GM23338 (cell line): Measurements from ENCODE around the gene PAQR8. TPM values are rescaled to one million over a fixed set of nuclear protein-coding genes. Genes with fewer than 3 reads are reported as not detected.

Experiments
- ATAC-seq: fragments of 200-7000 bp; cut with Tn5 transposase; 3 replicates; pipeline ENCODE4 v1.9.1; 2020
- DNase-seq: peaks from one replicate; pipeline ENCODE4 v3.0.0-alpha.2; 2015; ENCODE audit warnings: low spot score
- H2AFZ ChIP-seq: fragments of 200-600 bp; sonication (generic); 2 replicates; pipeline ENCODE4 v1.8.0; 2016; ENCODE audit warnings: antibody characterized with exemption, mild to moderate bottlenecking, moderate library complexity
- H3F3A ChIP-seq: fragments of 200-600 bp; sonication (generic); replicated peaks from 2 replicates; pipeline ENCODE4 v1.8.0; 2017; ENCODE audit warnings: antibody characterized with exemption, mixed run types, low read depth
- H3K27ac ChIP-seq: fragments of 200-600 bp; sonication (generic); 2 replicates; pipeline ENCODE4 v1.6.1; 2016; ENCODE audit warnings: low read depth
- H3K27me3 ChIP-seq: fragments of 200-600 bp; sonication (generic); 2 replicates; pipeline ENCODE4 v1.8.0; 2016; ENCODE audit warnings: mild to moderate bottlenecking, mixed run types, moderate library complexity; ENCODE audit not compliant: insufficient read depth
- H3K36me3 ChIP-seq: fragments of 200-600 bp; sonication (generic); 2 replicates; pipeline ENCODE4 v1.8.0; 2016; ENCODE audit warnings: mild to moderate bottlenecking; ENCODE audit not compliant: insufficient read depth
- H3K4me1 ChIP-seq: fragments of 200-600 bp; sonication (generic); 2 replicates; pipeline ENCODE4 v1.8.0; 2016; ENCODE audit warnings: mild to moderate bottlenecking, moderate library complexity; ENCODE audit not compliant: insufficient read depth
- H3K4me2 ChIP-seq: fragments of 200-600 bp; sonication (generic); 2 replicates; pipeline ENCODE4 v1.7.1; 2017; ENCODE audit warnings: mixed run types
- H3K4me3 ChIP-seq: fragments of 200-600 bp; sonication (generic); 2 replicates; pipeline ENCODE4 v1.6.1; 2016; ENCODE audit warnings: mixed run types
- H3K79me2 ChIP-seq: fragments of 200-600 bp; sonication (generic); replicated peaks from 2 replicates; pipeline ENCODE4 v1.8.0; 2017; ENCODE audit warnings: mild to moderate bottlenecking; ENCODE audit not compliant: insufficient read depth
- H3K9me2 ChIP-seq: fragments of 200-600 bp; sonication (generic); 2 replicates; pipeline ENCODE4 v1.8.0; 2017; ENCODE audit not compliant: insufficient read depth
- H4K20me1 ChIP-seq: fragments of 200-600 bp; sonication (generic); replicated peaks from 2 replicates; pipeline ENCODE4 v1.8.0; 2017; ENCODE audit warnings: mild to moderate bottlenecking; ENCODE audit not compliant: insufficient read depth
- H3K27ac Mint-ChIP-seq: 2 replicates; pipeline ENCODE4 v1.8.0; 2020; ENCODE audit warnings: inconsistent platforms, mild to moderate bottlenecking, moderate library complexity, mixed read lengths
- H3K27me3 Mint-ChIP-seq: 3 replicates; pipeline ENCODE4 v1.8.0; 2022; ENCODE audit warnings: low read depth, mild to moderate bottlenecking, moderate library complexity, mixed read lengths, inconsistent platforms; ENCODE audit not compliant: insufficient read depth, poor library complexity
- H3K36me3 Mint-ChIP-seq: 3 replicates; pipeline ENCODE4 v1.8.0; 2021; ENCODE audit warnings: low read depth, mild to moderate bottlenecking, inconsistent platforms, moderate library complexity, mixed read lengths
- H3K4me1 Mint-ChIP-seq: 3 replicates; pipeline ENCODE4 v1.8.0; 2020; ENCODE audit warnings: mild to moderate bottlenecking, inconsistent platforms, mixed read lengths
- H3K4me3 Mint-ChIP-seq: 3 replicates; pipeline ENCODE4 v1.8.0; 2021; ENCODE audit warnings: moderate library complexity, mild to moderate bottlenecking, inconsistent platforms, mixed read lengths
- H3K9me3 Mint-ChIP-seq: 3 replicates; pipeline ENCODE4 v1.8.0; 2020; ENCODE audit warnings: moderate library complexity, mild to moderate bottlenecking, inconsistent platforms, mixed read lengths
- CREB1 ChIP-seq: fragments of 250-450 bp; sonication (Bioruptor Pico); IDR thresholded peaks from 2 replicates; pipeline ENCODE4 v1.5.0; 2020; ENCODE audit warnings: low read depth, mild to moderate bottlenecking, moderate library complexity
- CTCF ChIP-seq, 2 experiments: fragments of 200-600 bp in 1 of 2; sonication (generic) in 1 of 2; conservative IDR thresholded peaks; 2 replicates each; pipeline versions ENCODE4 v1.5.1 to v1.6.1; 2016 to 2017; ENCODE audit warnings: antibody characterized with exemption in 2 of 2, low read depth in 2 of 2, mild to moderate bottlenecking in 2 of 2, moderate library complexity in 1 of 2
- ETS1 ChIP-seq: IDR thresholded peaks from 2 replicates; pipeline ENCODE4 v1.6.1; 2016; ENCODE audit warnings: antibody characterized with exemption
- EZH2 ChIP-seq: fragments of 200-600 bp; sonication (generic); IDR thresholded peaks from one replicate; pipeline ENCODE4 v1.8.0; 2017; ENCODE audit warnings: antibody characterized with exemption, mild to moderate bottlenecking, low read depth; ENCODE audit not compliant: unreplicated experiment
- EZH2phosphoT487 ChIP-seq: fragments of 200-600 bp; sonication (generic); IDR thresholded peaks from one replicate; pipeline ENCODE4 v1.8.1; 2018; ENCODE audit warnings: antibody characterized with exemption; ENCODE audit not compliant: unreplicated experiment
- JUNB ChIP-seq: IDR thresholded peaks from one replicate; pipeline ENCODE4 v1.6.1; 2016; ENCODE audit warnings: antibody characterized with exemption; ENCODE audit not compliant: unreplicated experiment
- POLR2AphosphoS5 ChIP-seq: IDR thresholded peaks from 2 replicates; pipeline ENCODE4 v1.6.1; 2016; ENCODE audit warnings: antibody characterized with exemption, low read depth
- REST ChIP-seq: IDR thresholded peaks from one replicate; pipeline ENCODE4 v1.6.1; 2018; ENCODE audit warnings: antibody characterized with exemption; ENCODE audit not compliant: unreplicated experiment
- STAT1 ChIP-seq: IDR thresholded peaks from one replicate; pipeline ENCODE4 v1.6.1; 2016; ENCODE audit warnings: antibody characterized with exemption; ENCODE audit not compliant: unreplicated experiment
- ZNF331 ChIP-seq: fragments of 250-450 bp; sonication (Bioruptor Pico); IDR thresholded peaks from 2 replicates; pipeline ENCODE4 v1.5.0; 2020; ENCODE audit warnings: low read depth, mild to moderate bottlenecking, moderate library complexity
- polyA plus RNA-seq: library from polyadenylated mRNA; unstranded; fragments of >200 nt; fragmentation: Nextera tagmentation; extraction: Ambion mirVana; gene quantifications from 2 replicates; pipeline ENCODE4 v1.2.1, GENCODE V29; 2016
- total RNA-seq: library from RNA; depleted of rRNA; stranded (reverse); fragments of >200 nt; shearing (Covaris generic); gene quantifications from 2 replicates; pipeline ENCODE4 v1.2.3, GENCODE V29; 2014

Gene PAQR8
- total and polyA plus RNA-seq, 2 experiments from 2014 or later: 3.6 to 11.2 TPM

- TF ChIP-seq REST: no peak
- TF ChIP-seq EZH2phosphoT487: no peak
- no peak for TF ChIP-seq STAT1
- TF ChIP-seq CTCF (conservative IDR thresholded peaks at IDR 0.05; ENCODE audit: low read depth in 2 of 2): no peak
- no peak for TF ChIP-seq CREB1 (CRISPR knock-in tag)
- no peak for TF ChIP-seq ETS1
- no peak for TF ChIP-seq ZNF331
- no peak for TF ChIP-seq JUNB
- no peak for TF ChIP-seq EZH2
Measured at GRCh38 chr6:52352239-52353018, 9.5 kb upstream of the PAQR8 start (continued).

- Histone ChIP-seq H3K9me2 (peaks cover 4% of the 10 kb centered on the region; the same call in 1 of the 2 replicates), H3F3A (0 out of 2 replicates have a peak, but pooled peaks cover 3% of the 10 kb centered on the region), H3K27ac (no peak overlapping the region), H3K4me2 (no peak overlapping the region), H2AFZ (no peak overlapping the region), H3K36me3 (no peaks in the 10 kb centered on the region), H4K20me1 (no peaks in the 10 kb centered on the region), H3K4me1 (peaks cover 4% of the 10 kb centered on the region), H3K27me3 (no peaks in the 10 kb centered on the region), H3K79me2 (no peaks in the 10 kb centered on the region), H3K4me3 (no peak overlapping the region)
- Mint-ChIP-seq H3K27ac (no peak overlapping the region), H3K4me1 (peaks cover 24% of the 10 kb centered on the region), H3K4me3 (no peak overlapping the region), H3K9me3 (no peaks in the 10 kb centered on the region), H3K36me3 (no peaks in the 10 kb centered on the region), H3K27me3 (no peaks in the 10 kb centered on the region)
- ATAC-seq: no peak
- no peak for DNase-seq
- no peak for TF ChIP-seq CTCF (conservative IDR thresholded peaks at IDR 0.05; ENCODE audit: low read depth in 2 of 2)
- no peak for TF ChIP-seq EZH2
- no peak for TF ChIP-seq EZH2phosphoT487
- no peak for TF ChIP-seq STAT1
- TF ChIP-seq CREB1 (CRISPR knock-in tag): no peak
- TF ChIP-seq ZNF331: no peak
- no peak for TF ChIP-seq POLR2AphosphoS5
Measured at GRCh38 chr6:52356017-52356416, 5.9 kb upstream of the PAQR8 start.
